Measurements from ENCODE around the gene ZNF746.

Gene ZNF746

DNA sequence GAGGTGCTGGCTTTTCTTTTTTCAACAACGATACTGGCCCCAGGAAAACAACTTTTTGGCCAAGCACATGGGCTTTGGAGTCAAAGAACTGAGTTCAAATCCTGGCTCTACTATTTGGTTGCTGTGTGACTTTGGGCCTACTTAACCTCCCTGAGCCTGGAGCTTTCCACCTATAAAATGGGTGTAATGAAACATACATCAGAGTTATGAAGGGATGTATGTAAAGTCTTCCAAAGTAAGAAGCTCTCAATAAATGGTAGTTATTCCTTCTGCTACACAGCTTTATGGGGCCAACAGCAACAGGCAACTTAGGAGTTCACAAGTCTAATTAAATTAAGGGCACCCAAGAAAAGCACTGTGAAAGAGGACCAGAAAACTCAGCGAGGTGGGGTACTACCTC lies 69.7 kb downstream of the ZNF746 start:
- DNase-seq (ENCODE audit: low spot score): no peak

DNA sequence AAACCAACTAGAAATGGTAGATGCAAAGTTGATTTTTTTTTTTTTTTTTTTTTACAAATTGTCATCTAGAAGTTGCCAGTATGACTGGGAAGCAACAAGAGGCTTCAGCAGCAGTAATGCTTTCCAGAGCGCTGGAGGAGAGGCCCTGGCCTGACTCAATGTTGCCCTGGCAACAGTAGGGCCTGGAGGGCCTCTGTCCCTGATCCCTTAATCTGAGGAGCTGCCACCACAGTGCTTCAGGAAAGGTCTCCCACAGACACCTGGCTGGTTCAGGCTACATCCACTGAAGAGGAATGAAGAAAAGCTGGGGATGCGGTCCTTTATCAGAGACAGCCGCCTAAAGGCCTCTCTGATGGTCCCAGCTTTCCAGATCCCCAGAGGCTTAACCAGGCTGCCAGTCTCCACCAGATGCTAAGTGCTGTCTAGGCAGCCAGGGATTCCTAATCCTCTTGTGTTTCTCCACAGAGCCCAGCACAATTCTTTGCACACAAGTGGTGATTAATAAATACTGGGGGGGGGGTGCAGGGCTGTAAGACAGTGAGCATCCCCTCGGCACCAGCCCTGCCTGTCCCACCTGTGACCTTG lies 70.4 kb downstream of the ZNF746 start:
- DNase-seq (ENCODE audit: low spot score): no peak

DNA sequence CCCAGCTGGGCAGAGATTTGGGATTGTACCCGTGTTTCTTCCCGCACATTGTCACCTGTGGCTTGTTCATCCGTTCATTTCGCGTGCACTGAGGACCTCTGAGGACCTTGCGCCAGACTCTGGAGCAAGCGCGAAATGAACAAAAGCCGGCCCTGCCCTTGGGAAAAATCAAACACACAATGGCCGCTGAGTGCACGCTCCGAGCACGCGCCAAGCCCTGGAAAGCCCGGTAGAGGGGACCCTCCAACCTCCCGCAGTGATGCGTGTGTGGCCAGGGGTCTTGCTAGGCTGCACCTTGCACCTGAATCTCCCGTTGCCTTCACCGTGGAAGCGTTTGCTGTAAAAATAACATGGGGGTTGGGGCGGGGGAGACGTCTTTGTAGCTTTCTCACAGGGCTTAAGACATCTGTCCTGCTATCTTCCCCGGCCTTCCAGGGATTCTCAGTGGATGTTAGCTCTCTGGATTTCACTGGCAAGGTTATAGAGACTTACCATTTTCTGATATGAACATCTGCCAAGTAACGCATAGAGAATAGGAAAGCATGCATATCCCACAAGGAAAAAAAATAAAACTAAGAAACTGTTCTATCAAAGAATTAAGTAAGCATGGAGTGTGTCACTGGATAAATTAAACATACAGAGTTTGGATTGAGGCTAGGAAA lies 74.0 kb downstream of the ZNF746 start:
- DNase-seq (ENCODE audit: low spot score): no peak

DNA sequence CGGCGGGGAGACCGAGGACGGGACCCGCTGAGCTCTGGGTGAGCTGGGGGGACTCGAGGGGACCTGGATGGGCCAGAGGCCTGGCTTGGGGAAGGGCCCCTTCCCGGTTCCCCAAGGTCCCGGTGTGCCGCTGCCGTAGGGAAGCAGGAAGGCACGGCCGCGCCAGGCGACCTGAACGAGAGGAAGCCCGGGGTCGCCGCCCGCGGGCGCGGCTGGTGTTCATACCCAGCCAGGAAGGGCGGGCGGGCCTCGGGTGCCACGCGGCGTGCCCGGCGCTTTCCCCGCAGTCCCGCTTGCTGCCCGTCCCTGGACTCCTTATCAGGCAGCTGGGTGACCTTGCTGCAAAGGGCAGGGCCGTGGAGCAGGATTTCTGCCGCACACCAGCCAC lies 74.7 kb downstream of the ZNF746 start:
- no peak for DNase-seq (ENCODE audit: low spot score)
